WTC11 (cell line): ENCODE measurements around the gene DYNLT2B. TPM values are rescaled to one million over a fixed set of nuclear protein-coding genes. Genes with fewer than 3 reads are reported as not detected.

Experiments
- ATAC-seq: fragments of 200-7000 bp; cut with Tn5 transposase; 2 replicates; pipeline ENCODE4 v1.10.0; 2021; ENCODE audit warnings: mild to moderate bottlenecking, moderate library complexity
- CTCF ChIA-PET: fragments of 300-600 bp; sonication (Branson Sonifier 250); formaldehyde crosslinking; loops from one replicate; lab custom pipeline; 2021; ENCODE audit warnings: antibody characterized with exemption; lab: Charles Lee
- POLR2A ChIA-PET: fragments of 350-600 bp; sonication (Branson Sonifier 250); formaldehyde crosslinking; loops from one replicate; lab custom pipeline; 2021; ENCODE audit warnings: antibody characterized with exemption; lab: Charles Lee
- DNase-seq: peaks from one replicate; pipeline ENCODE4 v3.0.0; 2021; ENCODE audit warnings: low spot score
- H3K27ac Mint-ChIP-seq: 2 replicates; pipeline ENCODE4 v1.8.0; 2021; ENCODE audit warnings: mixed read lengths
- H3K27me3 Mint-ChIP-seq: 2 replicates; pipeline ENCODE4 v1.8.0; 2021; ENCODE audit warnings: low read depth, mild to moderate bottlenecking, moderate library complexity, mixed read lengths
- H3K36me3 Mint-ChIP-seq: 2 replicates; pipeline ENCODE4 v1.8.0; 2021; ENCODE audit warnings: mixed read lengths
- H3K4me1 Mint-ChIP-seq: 2 replicates; pipeline ENCODE4 v1.8.0; 2022; ENCODE audit warnings: mixed read lengths
- H3K4me3 Mint-ChIP-seq: 2 replicates; pipeline ENCODE4 v1.8.0; 2021; ENCODE audit warnings: mild to moderate bottlenecking, moderate library complexity, mixed read lengths
- H3K9me3 Mint-ChIP-seq: 2 replicates; pipeline ENCODE4 v1.8.0; 2021; ENCODE audit warnings: mixed read lengths
- AFF4 ChIP-seq: sonication (generic); formaldehyde crosslinking; IDR thresholded peaks from 2 replicates; pipeline ENCODE4 v1.8.1; 2023; ENCODE audit warnings: mild to moderate bottlenecking, missing genetic modification reagents, borderline replicate concordance
- E2F1 ChIP-seq: sonication (generic); formaldehyde crosslinking; IDR thresholded peaks from 2 replicates; pipeline ENCODE4 v1.8.0; 2022; ENCODE audit warnings: mild to moderate bottlenecking, missing genetic modification reagents
- EMX1 ChIP-seq: fragments of 250-450 bp; sonication (Bioruptor Pico); IDR thresholded peaks from 2 replicates; pipeline ENCODE4 v1.8.0; 2021; ENCODE audit warnings: mild to moderate bottlenecking
- FOXP1 ChIP-seq: sonication (generic); formaldehyde crosslinking; IDR thresholded peaks from 2 replicates; pipeline ENCODE4 v1.8.0; 2022; ENCODE audit warnings: missing genetic modification reagents, mild to moderate bottlenecking, moderate library complexity, borderline replicate concordance
- GTF2I ChIP-seq: fragments of 250-450 bp; sonication (Bioruptor Pico); conservative IDR thresholded peaks from 2 replicates; pipeline ENCODE4 v1.4.0; 2021; ENCODE audit warnings: mild to moderate bottlenecking
- HMGXB4 ChIP-seq: sonication (generic); formaldehyde crosslinking; IDR thresholded peaks from 2 replicates; pipeline ENCODE4 v1.8.1; 2023; ENCODE audit warnings: mild to moderate bottlenecking, moderate library complexity, missing genetic modification reagents
- SMAD3 ChIP-seq: sonication (generic); formaldehyde crosslinking; IDR thresholded peaks from 2 replicates; pipeline ENCODE4 v1.8.0; 2022; ENCODE audit warnings: missing genetic modification reagents, mild to moderate bottlenecking, borderline replicate concordance
- ZBTB21 ChIP-seq: sonication (generic); formaldehyde crosslinking; IDR thresholded peaks from 2 replicates; pipeline ENCODE4 v1.8.1; 2023; ENCODE audit warnings: mild to moderate bottlenecking, missing genetic modification reagents, borderline replicate concordance
- ZBTB43 ChIP-seq: sonication (generic); formaldehyde crosslinking; IDR thresholded peaks from 2 replicates; pipeline ENCODE4 v1.8.1; 2023; ENCODE audit warnings: mild to moderate bottlenecking, missing genetic modification reagents
- ZNF121 ChIP-seq: sonication (generic); formaldehyde crosslinking; IDR thresholded peaks from 2 replicates; pipeline ENCODE4 v1.8.0; 2023; ENCODE audit warnings: missing genetic modification reagents
- ZNF219 ChIP-seq: sonication (generic); formaldehyde crosslinking; IDR thresholded peaks from 2 replicates; pipeline ENCODE4 v1.8.0; 2023; ENCODE audit warnings: missing genetic modification reagents, mild to moderate bottlenecking, borderline replicate concordance
- ZNF263 ChIP-seq: sonication (generic); formaldehyde crosslinking; IDR thresholded peaks from 2 replicates; pipeline ENCODE4 v1.8.1; 2022; ENCODE audit warnings: low read depth, mild to moderate bottlenecking, moderate library complexity, missing genetic modification reagents
- ZNF532 ChIP-seq: fragments of 250-450 bp; sonication (Bioruptor Pico); IDR thresholded peaks from 2 replicates; pipeline ENCODE4 v1.9.0; 2021; ENCODE audit warnings: mild to moderate bottlenecking, borderline replicate concordance
- ZNF671 ChIP-seq: fragments of 250-450 bp; sonication (Bioruptor Pico); IDR thresholded peaks from 2 replicates; pipeline ENCODE4 v1.8.0; 2021; ENCODE audit warnings: mild to moderate bottlenecking
- ZSCAN18 ChIP-seq: fragments of 250-450 bp; sonication (Bioruptor Pico); IDR thresholded peaks from 2 replicates; pipeline ENCODE4 v2.1.2; 2022; ENCODE audit warnings: mild to moderate bottlenecking, moderate library complexity
- total RNA-seq: library from RNA; stranded (reverse); gene quantifications from 3 replicates; pipeline ENCODE4 v1.2.3, GENCODE V29; 2021

The DYNLT2B gene
- total RNA-seq, 1 experiment from 2014 or later: 10.0 TPM

GRCh38 chr3:196270499-196270898, 47.5 kb downstream of the DYNLT2B start (continued):
- TF ChIP-seq ZNF532 (CRISPR knock-in tag) (no peak), E2F1 (CRISPR knock-in tag) (no peak), ZNF219 (CRISPR knock-in tag) (no peak)

GRCh38 chr3:196268284-196269163, 49.5 kb downstream of the DYNLT2B start:
- H3K27ac Mint-ChIP-seq: peak overlapping the region; percentile 91
- peak; percentile 46 for DNase-seq
- CTCF ChIA-PET: interaction anchor here (0.7 to 1.9 kb wide), 3 partner anchors 15 to 260 kb away, joined by 3 to 8 read pairs (median 3); no protein-coding TSS in a partner anchor
- peaks cover 31% of the 10 kb centered on the region for H3K36me3 Mint-ChIP-seq
- H3K27me3 Mint-ChIP-seq: no peaks in the 10 kb centered on the region
- POLR2A ChIA-PET: interaction anchor here (0.7 kb wide), 1 partner anchor 1081 kb away, joined by 3 read pairs; no protein-coding TSS in a partner anchor
- H3K9me3 Mint-ChIP-seq: peaks cover 4% of the 10 kb centered on the region
- H3K4me3 Mint-ChIP-seq: no peak overlapping the region
- peaks cover 10% of the 10 kb centered on the region for H3K4me1 Mint-ChIP-seq
- ATAC-seq: peak; percentile 82
- no peak for TF ChIP-seq EMX1 (CRISPR knock-in tag)
- no peak for TF ChIP-seq ZBTB21
- no peak for TF ChIP-seq SMAD3 (CRISPR knock-in tag)
- TF ChIP-seq GTF2I (CRISPR knock-in tag): peak; percentile 75; the same call in 1 of the 2 replicates
- no peak for TF ChIP-seq FOXP1 (CRISPR knock-in tag)
- no peak for TF ChIP-seq ZNF263 (CRISPR knock-in tag)
- TF ChIP-seq ZNF219 (CRISPR knock-in tag): no peak
- no peak for TF ChIP-seq ZSCAN18 (CRISPR knock-in tag)
- TF ChIP-seq AFF4: no peak
- TF ChIP-seq HMGXB4 (CRISPR knock-in tag): no peak
- no peak for TF ChIP-seq ZBTB43 (CRISPR knock-in tag)
- no peak for TF ChIP-seq ZNF671 (CRISPR knock-in tag)
- peak; percentile 74 for TF ChIP-seq ZNF121
